CD14-positive monocyte (primary cell): ENCODE measurements around the gene MEIS1. TPM values are rescaled to one million over a fixed set of nuclear protein-coding genes. Genes with fewer than 3 reads are reported as not detected.
A peak's percentile ranks its signal among the peaks of the same experiment; 100 is the strongest.

Source experiments
- DNase-seq, 3 donors: peaks; one replicate each; pipeline ENCODE4 v3.0.0-alpha.2; 2011 to 2022
- H2AFZ ChIP-seq: 2 replicates; pipeline ENCODE4 v1.6.0; 2012; ENCODE audit warnings: mild to moderate bottlenecking, low read depth, low read length, inconsistent platforms; ENCODE audit not compliant: insufficient read depth, poor library complexity, severe bottlenecking
- H3K27ac ChIP-seq, 2 donors: 1 replicate in 1 of 2; 2 replicates in 1 of 2; pipeline ENCODE4 v1.5.1; 2012 to 2013; ENCODE audit warnings: low read length in 2 of 2, control low read depth in 1 of 2, inconsistent platforms in 1 of 2, low read depth in 1 of 2, mild to moderate bottlenecking in 1 of 2
- H3K27me3 ChIP-seq, 2 donors: one replicate each; pipeline versions ENCODE4 v1.6.0 to v1.6.1; 2011 to 2013; ENCODE audit warnings: low read length in 2 of 2; ENCODE audit not compliant: control insufficient read depth in 2 of 2, insufficient read depth in 2 of 2
- H3K36me3 ChIP-seq, 2 donors: replicated peaks in 1 of 2; 1 replicate in 1 of 2; 2 replicates in 1 of 2; pipeline versions ENCODE4 v1.5.1 to v1.6.1; 2012 to 2013; ENCODE audit warnings: low read length in 2 of 2, control low read depth in 1 of 2, inconsistent platforms in 1 of 2, mild to moderate bottlenecking in 1 of 2; ENCODE audit not compliant: insufficient read depth in 2 of 2, control insufficient read depth in 1 of 2
- H3K4me1 ChIP-seq, 2 donors: 1 replicate in 1 of 2; 2 replicates in 1 of 2; pipeline versions ENCODE4 v1.5.1 to v1.6.1; 2012 to 2013; ENCODE audit warnings: low read length in 2 of 2, control low read depth in 1 of 2, inconsistent platforms in 1 of 2, mild to moderate bottlenecking in 1 of 2, moderate library complexity in 1 of 2; ENCODE audit not compliant: insufficient read depth in 2 of 2, control insufficient read depth in 1 of 2
- H3K4me2 ChIP-seq: replicated peaks from 2 replicates; pipeline ENCODE3; 2012; ENCODE audit warnings: low read length, moderate library complexity, mild to moderate bottlenecking; ENCODE audit not compliant: poor library complexity, severe bottlenecking; ENCODE audit errors: extremely low read depth
- H3K4me3 ChIP-seq, 3 experiments: fragments of 200-600 bp in 1 of 3; sonication (generic) in 1 of 3; replicated peaks in 1 of 3; 1 replicate in 2 of 3; 2 replicates in 1 of 3; pipeline ENCODE4 v1.5.1; 2011 to 2013; ENCODE audit warnings: low read length in 3 of 3, mild to moderate bottlenecking in 3 of 3, control low read depth in 2 of 3, low read depth in 2 of 3, inconsistent platforms in 1 of 3, moderate library complexity in 1 of 3
- H3K79me2 ChIP-seq: 2 replicates; pipeline ENCODE4 v1.6.0; 2012; ENCODE audit warnings: mild to moderate bottlenecking, control low read depth, inconsistent platforms, low read length, moderate library complexity; ENCODE audit not compliant: insufficient read depth
- H3K9ac ChIP-seq: 2 replicates; pipeline ENCODE4 v1.6.0; 2017; ENCODE audit warnings: low read length, mild to moderate bottlenecking; ENCODE audit not compliant: insufficient read depth, poor library complexity, severe bottlenecking
- H3K9me3 ChIP-seq, 2 donors: replicated peaks in 1 of 2; 1 replicate in 1 of 2; 2 replicates in 1 of 2; pipeline versions ENCODE4 v1.5.1 to v1.6.1; 2012 to 2013; ENCODE audit warnings: low read length in 2 of 2, control low read depth in 1 of 2; ENCODE audit not compliant: control insufficient read depth in 1 of 2, insufficient read depth in 1 of 2
- H4K20me1 ChIP-seq: 2 replicates; pipeline ENCODE4 v1.6.0; 2012; ENCODE audit warnings: mild to moderate bottlenecking, low read length, control low read depth, moderate library complexity; ENCODE audit not compliant: insufficient read depth
- H3K27ac Mint-ChIP-seq, 7 donors: one replicate each; pipeline ENCODE4 v1.8.0; 2020; ENCODE audit warnings: mild to moderate bottlenecking in 7 of 7, mixed read lengths in 7 of 7, moderate library complexity in 6 of 7, inconsistent platforms in 2 of 7
- H3K27me3 Mint-ChIP-seq, 3 donors: one replicate each; pipeline ENCODE4 v1.8.0; 2021 to 2022; ENCODE audit warnings: low read depth in 3 of 3, mild to moderate bottlenecking in 3 of 3, mixed read lengths in 3 of 3, moderate library complexity in 3 of 3, inconsistent platforms in 1 of 3
- H3K36me3 Mint-ChIP-seq, 2 donors: one replicate each; pipeline ENCODE4 v1.8.0; 2020; ENCODE audit warnings: mixed read lengths in 2 of 2, inconsistent platforms in 1 of 2, mild to moderate bottlenecking in 1 of 2
- H3K4me1 Mint-ChIP-seq: one replicate; pipeline ENCODE4 v1.8.0; 2020; ENCODE audit warnings: mild to moderate bottlenecking, mixed read lengths
- H3K4me3 Mint-ChIP-seq, 2 donors: one replicate each; pipeline ENCODE4 v1.8.0; 2020; ENCODE audit warnings: mild to moderate bottlenecking in 2 of 2, mixed read lengths in 2 of 2, moderate library complexity in 1 of 2
- H3K9me3 Mint-ChIP-seq, 7 donors: one replicate each; pipeline ENCODE4 v1.8.0; 2020 to 2022; ENCODE audit warnings: mixed read lengths in 7 of 7, mild to moderate bottlenecking in 6 of 7, moderate library complexity in 6 of 7, inconsistent platforms in 2 of 7
- WGBS: methylation state at CpG from one replicate; pipeline ENCODE4 v1.1.5; 2013; ENCODE audit warnings: missing lambda C conversion rate; ENCODE audit not compliant: insufficient coverage; 5-methylcytosine and 5-hydroxymethylcytosine counted together
- intact Hi-C, 2 donors: fragments of 100-400 bp; cut with micrococcal nuclease; formaldehyde crosslinking; loops; one replicate each; pipeline versions ENCODE4 v1.15.0 to v1.15.1; 2023
- polyA plus RNA-seq, 3 donors: library from polyadenylated mRNA; depleted of rRNA in 1 of 3; unstranded in 2 of 3; stranded (reverse) in 1 of 3; fragments of 300-500 nt in 2 of 3; fragments of >200 nt in 1 of 3; fragmentation: Illumina TruSeq in 2 of 3; gene quantifications; 1 replicate in 2 of 3; 2 replicates in 1 of 3; pipeline ENCODE4 v1.2.3, GENCODE V29; 2012 to 2021
- TF ChIP-seq, protein P1 (sequence below): fragments of 200-600 bp; IDR thresholded peaks from one replicate; pipeline ENCODE4 v1.8.0; 2022; ENCODE audit warnings: antibody characterized with exemption, mild to moderate bottlenecking

The MEIS1 gene
- polyA plus RNA-seq, 3 donors = 0.09 to 0.40 TPM; not detected in 1

GRCh38 chr2:66439812-66440542 is 5.1 kb downstream of the MEIS1 start:
- H3K36me3 Mint-ChIP-seq = peaks cover 13 to 17% of the 10 kb centered on the region in 2 donors
- intact Hi-C loops = loop anchor here in 1 of 2 donors (10.0 kb wide), 2 partner anchors 135 to 1405 kb away; no protein-coding TSS in a partner anchor
- peaks cover 0 to 26% (median 12%) of the 10 kb centered on the region in 7 donors for H3K9me3 Mint-ChIP-seq
- Histone ChIP-seq H2AFZ (no peak overlapping the region), H3K27ac (no peak overlapping the region), H3K4me2 (peak overlapping the region; percentile 69), H3K36me3 (no peaks in the 10 kb centered on the region), H4K20me1 (no peaks in the 10 kb centered on the region), H3K79me2 (no peaks in the 10 kb centered on the region), H3K9ac (no peak overlapping the region), H3K9me3 (peaks cover 0 to 21% of the 10 kb centered on the region in 2 donors), H3K27me3 (peaks cover 90 to 99% of the 10 kb centered on the region in 2 donors), H3K4me1 (peaks cover 18 to 62% of the 10 kb centered on the region in 2 donors), H3K4me3 (peak overlapping the region in 2 of 3 experiments; percentile 36 to 70)
- no peak for DNase-seq
- peaks cover 62% of the 10 kb centered on the region for H3K4me1 Mint-ChIP-seq
- peak overlapping the region; percentile 68 to 99 for H3K4me3 Mint-ChIP-seq
- WGBS = 2% methylated on average over 20 of the region's 36 CpGs
- H3K27ac Mint-ChIP-seq = no peak overlapping the region
- H3K27me3 Mint-ChIP-seq = peaks cover 97 to 98% (median 97%) of the 10 kb centered on the region in 3 donors
- TF ChIP-seq, protein P1, sequence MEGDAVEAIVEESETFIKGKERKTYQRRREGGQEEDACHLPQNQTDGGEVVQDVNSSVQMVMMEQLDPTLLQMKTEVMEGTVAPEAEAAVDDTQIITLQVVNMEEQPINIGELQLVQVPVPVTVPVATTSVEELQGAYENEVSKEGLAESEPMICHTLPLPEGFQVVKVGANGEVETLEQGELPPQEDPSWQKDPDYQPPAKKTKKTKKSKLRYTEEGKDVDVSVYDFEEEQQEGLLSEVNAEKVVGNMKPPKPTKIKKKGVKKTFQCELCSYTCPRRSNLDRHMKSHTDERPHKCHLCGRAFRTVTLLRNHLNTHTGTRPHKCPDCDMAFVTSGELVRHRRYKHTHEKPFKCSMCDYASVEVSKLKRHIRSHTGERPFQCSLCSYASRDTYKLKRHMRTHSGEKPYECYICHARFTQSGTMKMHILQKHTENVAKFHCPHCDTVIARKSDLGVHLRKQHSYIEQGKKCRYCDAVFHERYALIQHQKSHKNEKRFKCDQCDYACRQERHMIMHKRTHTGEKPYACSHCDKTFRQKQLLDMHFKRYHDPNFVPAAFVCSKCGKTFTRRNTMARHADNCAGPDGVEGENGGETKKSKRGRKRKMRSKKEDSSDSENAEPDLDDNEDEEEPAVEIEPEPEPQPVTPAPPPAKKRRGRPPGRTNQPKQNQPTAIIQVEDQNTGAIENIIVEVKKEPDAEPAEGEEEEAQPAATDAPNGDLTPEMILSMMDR = no peak

DNA sequence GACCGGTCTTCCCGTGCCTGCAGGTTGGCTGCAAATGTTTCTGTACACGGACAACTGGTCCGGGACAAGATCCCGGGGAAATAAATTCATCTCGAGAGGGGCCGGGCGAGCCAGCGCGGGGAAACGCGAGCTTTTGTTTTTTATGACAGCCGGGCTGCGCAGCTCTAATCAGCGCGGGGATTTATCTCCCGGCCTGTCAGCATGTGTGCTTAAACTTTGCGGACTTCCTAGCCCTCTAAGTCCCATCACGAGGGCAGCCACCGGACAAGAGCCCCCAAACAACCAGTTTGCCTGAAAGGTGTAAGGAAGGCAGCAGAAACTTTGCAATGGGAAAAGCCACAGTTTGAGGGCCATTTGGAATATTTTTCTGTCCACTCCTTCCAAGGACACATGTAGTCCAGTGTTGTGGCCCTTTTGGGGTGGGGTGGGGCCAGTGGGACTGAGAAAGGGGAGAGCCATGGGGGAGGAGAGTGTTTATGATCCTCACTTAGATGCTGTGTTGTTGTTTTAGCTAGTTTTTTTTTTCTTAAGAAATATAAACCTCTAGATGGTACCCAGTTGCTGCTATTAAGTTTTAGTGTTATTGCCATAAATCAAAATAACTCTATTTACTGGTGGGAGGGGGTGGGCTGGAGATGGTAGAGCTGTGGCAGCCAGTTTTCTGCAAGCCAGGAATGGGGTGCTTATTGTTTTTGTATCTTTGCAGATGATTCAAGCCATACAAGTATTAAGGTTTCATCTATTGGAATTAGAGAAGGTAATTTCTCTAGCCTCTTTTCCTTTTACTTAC is 6.0 kb downstream of the MEIS1 start:
- Histone ChIP-seq H3K9ac (no peak overlapping the region), H2AFZ (no peak overlapping the region), H3K4me3 (peak overlapping the region in 1 of 3 experiments; percentile 70), H3K36me3 (no peaks in the 10 kb centered on the region), H4K20me1 (no peaks in the 10 kb centered on the region), H3K4me1 (peaks cover 21 to 62% of the 10 kb centered on the region in 2 donors), H3K27ac (no peak overlapping the region), H3K27me3 (peaks cover 91 to 99% of the 10 kb centered on the region in 2 donors), H3K79me2 (no peaks in the 10 kb centered on the region), H3K4me2 (peak overlapping the region; percentile 69), H3K9me3 (peaks cover 0 to 26% of the 10 kb centered on the region in 2 donors)
- TF ChIP-seq, protein P1 = no peak
- Mint-ChIP-seq H3K27ac (no peak overlapping the region), H3K4me1 (peaks cover 62% of the 10 kb centered on the region), H3K27me3 (peaks cover 96 to 97% (median 96%) of the 10 kb centered on the region in 3 donors), H3K36me3 (peaks cover 13 to 17% of the 10 kb centered on the region in 2 donors), H3K4me3 (peak overlapping the region in 1 of 2 donors; percentile 99), H3K9me3 (peaks cover 0 to 28% (median 12%) of the 10 kb centered on the region in 7 donors)
- 5% methylated on average over 18 of the region's 20 CpGs for WGBS
- intact Hi-C loops = no loop called here
- no peak for DNase-seq
